COLO668 (cell line): ENCODE results near the gene CAMTA2.

ENCODE experiments used
- DNase-seq: peaks from one replicate; lab custom pipeline; 2025; ENCODE audit not compliant: unreplicated experiment; lab: John Stamatoyannopoulos, UW

The CAMTA2 gene

DNA sequence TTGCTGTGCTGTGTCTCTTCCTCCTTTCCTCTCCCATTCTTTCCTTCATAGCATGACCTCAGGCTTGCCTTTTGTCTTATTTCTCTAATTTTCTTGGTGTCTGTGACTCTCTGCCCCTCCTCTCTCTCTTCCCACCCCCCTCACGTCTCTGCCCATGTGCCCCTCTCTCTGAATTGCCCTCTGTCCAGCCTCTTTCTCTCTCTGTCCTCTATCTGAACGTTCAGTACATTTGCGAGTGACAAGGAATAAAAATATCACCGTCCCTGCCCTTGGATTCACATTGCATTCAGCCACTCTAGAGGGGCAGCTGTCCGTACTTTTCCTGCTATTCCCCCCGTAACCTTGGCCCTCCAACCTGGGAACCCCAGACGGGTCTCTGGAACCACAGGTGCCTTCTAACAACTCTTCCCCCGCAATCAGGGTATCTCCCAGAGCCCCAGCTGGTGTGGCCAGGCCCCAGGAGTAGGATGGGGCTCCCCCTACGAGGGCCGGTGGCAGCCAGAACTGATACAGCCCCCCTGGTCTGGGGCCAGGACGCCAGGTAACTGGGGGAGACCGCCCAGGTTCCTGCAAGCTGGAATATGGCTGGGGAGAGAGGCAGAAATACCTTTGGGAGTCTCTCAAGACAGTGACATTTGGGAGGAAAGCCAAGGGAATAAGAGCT, 12.1 kb upstream of the CAMTA2 start:
- no peak for DNase-seq

DNA sequence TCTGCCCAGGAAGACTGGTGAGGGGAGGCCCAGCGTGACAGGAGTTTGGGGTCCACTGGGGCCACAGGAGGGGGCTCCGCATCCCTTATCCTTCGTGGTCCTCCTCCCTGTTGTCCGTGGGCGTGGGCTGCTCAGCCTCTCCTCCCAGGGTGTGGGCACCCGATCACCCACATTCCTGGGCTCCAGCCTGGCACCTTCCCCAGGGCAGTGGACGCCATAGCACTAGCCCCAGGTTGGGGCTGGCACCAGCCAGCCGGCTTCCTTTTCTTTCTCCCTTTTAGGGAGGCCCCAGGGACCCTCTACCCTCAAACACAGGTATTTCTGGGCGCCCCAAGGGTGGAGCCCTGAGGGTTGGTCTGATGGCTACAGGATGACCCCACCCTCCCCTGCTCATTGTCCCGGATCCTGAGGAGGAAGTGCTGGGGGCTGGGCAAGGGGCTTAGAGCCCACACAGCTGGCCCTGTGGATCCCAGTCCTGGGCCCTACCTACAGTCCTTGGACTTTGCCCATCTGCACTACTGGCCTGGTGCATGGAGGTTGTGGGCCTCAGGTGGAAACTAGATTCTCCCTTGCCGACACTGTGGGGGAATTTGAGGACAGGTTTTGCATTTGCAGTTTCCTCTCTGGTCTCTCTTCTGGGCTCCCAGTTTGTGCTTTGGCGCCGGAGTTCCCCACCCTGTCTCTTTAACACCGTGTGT, 11.4 kb upstream of the CAMTA2 start:
- DNase-seq, result peak; percentile 6

DNA sequence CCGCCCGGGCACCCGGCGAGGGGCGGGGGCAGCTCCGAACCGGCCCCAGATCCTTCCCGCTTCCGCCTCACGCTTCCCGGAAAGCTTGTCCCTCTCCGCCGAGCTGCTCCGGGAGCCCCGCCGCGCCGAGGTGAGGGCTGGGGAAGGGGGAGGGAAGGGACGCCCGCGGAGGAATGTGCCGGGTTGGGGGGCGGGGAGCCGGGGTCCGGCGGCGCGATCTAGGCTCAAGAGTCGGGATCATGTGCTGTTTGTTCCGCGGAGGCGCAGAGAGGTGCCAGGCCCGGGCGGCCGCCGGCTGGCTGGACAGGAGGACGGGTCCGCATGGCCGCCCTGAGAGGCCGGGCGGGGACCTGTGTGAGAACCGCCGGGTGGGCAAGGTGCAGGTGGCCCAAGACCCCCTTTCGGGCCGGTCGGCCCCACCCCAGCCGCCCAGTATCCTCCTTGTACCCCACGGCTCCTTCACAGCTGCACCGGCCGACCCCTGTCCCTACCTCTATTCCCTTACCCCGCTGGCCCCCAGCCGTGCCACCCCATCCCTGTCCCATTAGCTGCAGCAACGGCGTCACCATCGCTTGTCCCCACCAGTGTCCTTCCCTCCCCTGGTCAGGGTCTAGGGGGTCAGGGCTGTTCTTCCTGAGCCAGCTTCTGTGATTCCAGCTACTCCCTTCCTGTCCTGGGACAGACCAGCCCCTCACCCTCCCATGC, 10.7 kb upstream of the CAMTA2 start:
- DNase-seq, result no peak

DNA sequence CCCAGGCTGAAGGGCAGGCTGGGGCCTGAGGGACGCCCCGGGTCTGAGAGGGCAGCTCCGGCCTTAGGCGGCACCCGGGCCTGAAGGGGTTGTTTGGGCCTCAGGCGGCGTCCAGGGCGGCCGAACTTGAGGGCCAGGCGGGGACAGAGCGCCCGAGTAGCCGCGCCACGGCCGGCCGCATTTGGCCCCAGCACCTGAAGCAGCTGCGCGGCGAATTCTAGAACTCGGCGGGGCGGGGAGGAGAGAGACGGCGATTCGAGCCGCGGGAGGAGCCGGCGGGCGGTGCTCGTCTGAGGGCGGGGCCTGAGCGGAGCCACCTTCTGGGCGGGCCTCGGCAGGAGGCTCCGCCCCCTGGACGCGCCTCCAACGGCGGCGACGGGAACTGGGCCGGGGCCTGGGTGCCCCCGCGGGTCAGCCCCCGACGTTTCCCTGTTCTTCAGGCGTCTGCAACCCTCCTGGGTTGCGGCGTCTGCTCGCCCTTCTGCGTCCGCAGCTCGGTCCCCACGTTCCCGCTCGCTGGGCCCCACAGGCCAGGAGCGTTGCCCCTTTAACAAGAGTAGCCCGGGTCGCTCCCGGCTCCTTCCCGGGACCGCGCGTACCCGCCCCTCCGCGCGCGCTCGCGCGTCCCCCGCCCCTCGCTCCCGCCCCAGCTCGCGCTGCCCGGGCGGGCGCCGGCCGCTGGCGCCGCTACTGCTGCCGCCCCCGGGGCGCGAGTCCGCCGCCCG, 10.0 kb upstream of the CAMTA2 start, which contains the start of the genes INCA1 and KIF1C:
Gene INCA1, minus strand, starts transcription at position 221 of the 725 bp plus-strand sequence. CDS start 3,085 bp downstream, outside the sequence.
Gene KIF1C, plus strand, starts transcription at position 649 of the 725 bp plus-strand sequence. CDS start 2,297 bp downstream, outside the sequence.
- peak; percentile 91 for DNase-seq

DNA sequence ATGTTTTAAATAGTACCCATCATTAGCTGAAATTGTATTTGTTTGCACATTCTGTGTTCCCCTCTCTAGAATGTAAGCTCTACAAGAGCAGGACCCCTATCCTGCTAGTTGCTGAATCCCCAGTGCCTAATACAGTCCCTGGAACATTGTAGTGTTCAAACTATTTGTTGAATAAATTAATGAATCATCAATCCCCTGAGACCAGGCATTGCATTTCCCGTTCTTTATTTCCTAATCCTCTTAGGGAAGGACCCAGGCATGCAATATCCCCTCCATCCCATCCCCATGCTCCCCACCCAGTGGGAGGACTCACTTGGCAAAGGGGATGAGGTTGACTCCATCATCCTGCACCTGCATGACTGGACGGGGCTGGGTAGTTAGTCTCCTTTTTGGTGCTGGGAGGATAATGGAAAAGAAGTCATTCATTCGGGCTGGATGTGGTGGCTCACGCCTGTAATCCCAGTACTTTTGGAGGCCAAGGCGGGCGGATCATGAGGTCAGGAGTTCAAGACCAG, 6.7 kb upstream of the CAMTA2 start:
- DNase-seq, result no peak

DNA sequence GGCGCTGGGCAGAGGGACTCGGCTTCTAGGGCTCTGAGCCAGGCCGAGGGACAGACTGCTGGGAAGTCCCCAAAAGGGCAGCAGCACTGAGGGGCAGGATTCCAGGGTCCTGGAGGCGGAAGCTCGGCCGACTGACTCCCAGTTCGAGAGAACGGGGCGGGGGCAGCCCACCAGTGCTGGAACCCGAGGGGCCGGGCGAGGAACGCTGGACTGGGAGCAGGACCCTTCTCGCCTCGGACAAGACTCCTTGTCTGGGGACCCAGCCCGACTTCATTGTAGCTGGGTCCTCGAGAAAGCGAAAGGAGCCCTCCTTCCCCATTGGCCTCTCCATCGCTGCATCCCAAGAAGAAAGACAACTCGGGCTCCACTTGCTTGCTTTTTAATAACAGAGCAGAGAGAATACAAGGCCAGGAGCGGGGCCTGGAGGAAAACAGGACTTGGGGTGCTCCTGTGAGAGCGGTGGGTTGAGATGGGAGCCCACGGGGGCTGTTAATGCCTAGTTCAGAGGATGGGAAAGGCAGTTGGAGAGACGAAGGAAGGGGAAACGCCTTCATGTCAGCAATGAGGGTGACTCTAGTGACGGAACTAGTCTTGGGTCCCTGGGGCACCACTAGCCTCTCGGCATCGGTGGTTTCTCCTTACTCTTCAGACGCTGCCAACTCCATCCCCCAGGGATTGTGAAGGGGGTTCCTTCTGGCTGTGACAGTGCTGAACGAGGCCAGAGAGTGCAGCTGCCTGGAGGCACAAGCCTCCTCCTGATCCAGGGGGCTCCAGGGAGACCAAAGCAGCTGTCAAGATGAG, 492 bp upstream of the CAMTA2 start:
- no peak for DNase-seq

DNA sequence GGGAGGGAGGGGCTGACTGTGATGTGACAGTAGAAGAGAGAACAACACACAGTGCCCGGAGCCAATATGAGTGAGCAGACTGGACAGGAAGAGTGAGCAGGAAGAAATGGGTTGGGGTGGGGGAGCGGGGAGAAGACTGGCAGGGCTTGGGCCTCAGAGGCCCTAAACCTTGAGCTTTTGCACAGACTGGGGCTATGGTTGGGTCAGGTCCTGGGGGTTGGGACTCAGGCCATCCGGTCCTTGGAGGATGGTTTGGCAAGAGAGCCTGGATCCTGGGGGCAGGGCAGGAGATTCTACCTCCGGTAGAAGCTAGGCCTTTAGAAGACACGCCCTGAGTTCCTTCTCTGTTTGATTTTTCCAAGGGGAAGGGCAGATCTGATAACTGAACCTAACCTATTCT, 1.1 kb downstream of the CAMTA2 start:
- peak; percentile 13 for DNase-seq

DNA sequence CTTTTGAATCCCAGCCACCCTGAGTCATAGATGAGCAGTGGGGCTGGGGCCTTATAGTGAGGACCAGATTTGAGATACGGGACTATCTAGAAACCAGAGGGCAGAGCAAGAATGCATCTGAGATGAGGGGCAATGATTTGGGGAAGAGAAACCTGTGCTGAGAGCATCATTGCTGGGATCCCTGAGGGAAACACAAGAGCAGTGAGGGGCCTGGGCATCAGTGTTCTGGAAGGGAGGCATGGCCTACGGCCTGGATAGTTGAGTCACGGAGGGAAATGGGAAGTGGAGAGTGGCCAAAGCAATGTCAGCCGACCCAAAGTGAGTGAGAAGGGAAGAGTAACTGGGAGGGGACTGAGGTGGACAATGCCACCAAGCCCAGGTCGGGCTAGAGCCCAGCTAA, 5.2 kb downstream of the CAMTA2 start:
- DNase-seq, result no peak

DNA sequence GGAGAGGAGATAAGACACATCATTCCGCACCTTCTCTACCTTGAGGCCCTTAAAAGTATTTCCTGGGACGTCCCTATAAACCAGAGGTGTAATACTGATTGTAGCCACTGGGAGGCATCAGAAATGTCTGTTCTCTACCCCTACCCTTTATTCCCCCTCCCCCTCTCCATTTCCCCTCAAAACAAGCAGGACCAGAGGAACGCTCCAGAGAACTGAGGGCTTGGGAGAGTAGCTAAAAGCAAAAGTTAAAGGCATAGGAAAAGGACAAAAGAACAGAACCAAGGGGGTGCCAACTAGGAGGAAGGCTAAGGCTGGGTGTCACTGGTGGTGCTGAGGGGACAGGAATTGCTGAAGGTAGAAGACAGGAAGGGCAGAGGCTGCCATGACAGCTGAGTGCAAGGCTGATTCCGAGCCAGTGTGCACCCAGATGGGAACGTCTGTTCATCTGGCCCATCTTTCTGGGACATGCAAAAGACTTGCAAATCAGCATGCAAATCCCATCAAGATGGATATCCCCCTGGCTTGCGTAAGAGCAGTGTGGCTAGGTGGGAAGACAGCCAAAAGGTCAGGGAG, 6.7 kb downstream of the CAMTA2 start:
- peak; percentile 2 for DNase-seq

DNA sequence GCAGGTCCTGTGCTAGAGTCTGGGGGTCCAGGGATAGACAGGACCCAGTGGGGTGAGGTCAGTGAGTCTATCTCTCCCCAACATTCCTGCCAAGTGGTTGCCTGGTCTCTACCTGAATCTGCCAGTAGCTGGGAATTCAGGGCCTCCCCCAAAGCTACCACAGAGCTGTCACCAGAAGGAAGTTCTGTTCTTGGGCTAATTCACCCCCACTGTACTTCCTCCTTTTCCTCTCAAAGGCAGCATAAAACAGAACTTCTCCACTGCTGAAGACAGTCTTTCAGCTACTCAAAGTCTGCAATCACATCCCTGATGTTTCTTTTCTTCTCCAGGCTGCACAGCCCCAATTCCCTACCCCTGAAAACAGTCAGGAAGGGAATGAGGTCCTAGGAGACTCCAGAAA, 8.7 kb downstream of the CAMTA2 start:
- DNase-seq, result no peak

DNA sequence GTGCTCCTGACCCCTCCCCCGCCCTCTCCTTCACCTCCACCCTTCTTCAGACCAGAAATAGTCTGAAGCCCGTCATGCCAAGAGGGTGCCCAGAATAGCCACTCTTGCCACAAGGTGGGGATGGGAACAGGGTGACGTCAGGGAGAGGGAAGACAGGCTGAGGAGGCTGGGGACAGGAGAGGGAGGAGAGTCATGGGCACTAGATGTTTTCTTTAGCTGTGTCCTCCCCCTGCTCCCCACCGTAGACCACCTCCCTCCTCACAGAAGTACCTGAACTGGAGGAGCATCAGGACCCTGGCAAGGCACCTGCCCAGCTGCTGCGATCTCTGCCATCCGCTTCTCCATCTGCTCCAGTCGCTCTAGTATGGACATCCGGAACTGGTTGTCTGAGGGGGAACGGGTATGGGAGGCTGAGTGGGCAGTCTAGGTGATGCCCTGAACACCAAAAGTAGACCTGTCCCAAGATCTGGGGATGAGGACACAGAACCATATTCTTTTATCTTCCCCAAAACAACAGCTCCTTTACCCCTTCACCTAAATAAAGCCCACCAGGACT, 13.3 kb downstream of the CAMTA2 start:
- no peak for DNase-seq

DNA sequence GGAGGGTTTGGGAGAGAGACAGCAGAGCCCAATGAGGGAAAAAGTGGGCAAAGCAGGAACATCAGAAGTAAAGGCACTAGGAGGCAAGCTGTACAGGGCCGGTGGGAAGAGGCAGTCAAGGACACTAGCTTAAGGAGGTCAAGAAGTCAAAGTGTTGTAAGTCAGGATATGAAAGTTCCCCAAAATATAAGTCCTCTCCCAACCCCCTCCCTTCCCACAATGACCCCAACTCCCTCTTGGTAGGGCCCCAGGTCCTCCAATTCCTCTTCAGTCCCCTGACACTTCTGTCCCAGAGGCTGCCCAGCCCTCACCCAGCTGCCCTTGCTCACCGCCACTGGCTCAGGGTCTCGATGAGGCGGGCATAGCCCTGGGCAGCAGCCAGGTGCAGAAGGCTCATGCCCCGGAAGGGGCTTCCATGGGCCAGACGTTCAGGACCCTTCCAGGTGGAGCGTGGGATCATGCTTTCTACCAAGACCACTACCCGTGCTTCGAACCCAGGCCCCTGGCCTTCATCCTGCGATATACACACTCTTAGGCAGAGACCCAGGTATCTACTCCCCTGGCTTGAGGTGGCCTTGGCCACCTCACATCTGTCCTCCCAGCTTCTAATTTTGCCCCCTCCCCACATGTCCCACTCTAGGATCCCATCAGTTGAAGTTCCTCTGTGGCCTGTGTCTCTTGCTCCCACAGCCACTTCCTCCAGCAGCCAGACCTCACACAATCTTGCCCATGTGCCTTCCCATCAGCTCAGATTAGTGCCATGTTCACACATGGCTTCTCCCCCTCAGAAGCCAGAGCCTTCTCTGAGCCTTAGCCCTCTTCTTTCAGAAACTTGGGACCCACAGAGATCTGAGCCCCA, 14.0 kb downstream of the CAMTA2 start:
- DNase-seq, result no peak

DNA sequence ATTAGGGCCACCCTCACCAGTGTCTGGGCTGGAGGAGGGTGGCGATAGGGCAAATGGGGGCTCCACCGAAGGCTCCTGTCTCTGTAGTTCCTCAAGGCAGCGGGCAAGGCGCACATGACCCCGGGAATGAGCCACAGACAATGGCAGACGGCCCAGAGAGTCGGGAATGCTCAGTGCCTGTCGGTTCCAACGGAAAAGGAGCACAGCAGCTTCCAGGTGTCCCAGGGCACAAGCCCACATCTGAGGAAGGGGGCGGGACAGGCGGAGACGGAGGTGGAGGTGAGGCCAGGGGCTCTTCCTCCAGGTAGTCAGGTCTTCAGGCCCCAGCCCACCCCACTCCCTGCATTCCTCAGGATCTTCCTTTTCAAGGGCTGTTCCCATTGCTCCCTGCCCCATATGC, 14.7 kb downstream of the CAMTA2 start:
- no peak for DNase-seq

DNA sequence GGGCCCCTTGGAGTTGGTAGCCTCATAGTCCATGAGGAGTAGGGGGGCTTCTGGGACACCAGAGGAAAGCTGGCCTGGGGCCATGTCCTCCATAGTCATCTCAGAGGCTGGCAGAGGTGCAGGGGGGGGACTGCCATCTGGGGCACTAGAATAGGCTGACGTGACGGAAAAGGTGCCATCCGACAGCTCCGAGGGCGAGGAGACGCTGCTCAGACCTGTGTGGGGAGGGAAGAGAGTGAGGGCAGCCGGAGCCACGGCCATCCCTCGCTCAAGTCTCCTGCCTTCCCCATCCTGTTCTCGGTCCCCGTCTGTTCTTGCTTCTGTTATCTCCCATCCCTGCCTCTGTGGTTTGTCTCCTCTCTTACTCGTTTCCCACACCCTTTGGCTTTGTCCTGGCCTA, 15.2 kb downstream of the CAMTA2 start:
- DNase-seq, result no peak

DNA sequence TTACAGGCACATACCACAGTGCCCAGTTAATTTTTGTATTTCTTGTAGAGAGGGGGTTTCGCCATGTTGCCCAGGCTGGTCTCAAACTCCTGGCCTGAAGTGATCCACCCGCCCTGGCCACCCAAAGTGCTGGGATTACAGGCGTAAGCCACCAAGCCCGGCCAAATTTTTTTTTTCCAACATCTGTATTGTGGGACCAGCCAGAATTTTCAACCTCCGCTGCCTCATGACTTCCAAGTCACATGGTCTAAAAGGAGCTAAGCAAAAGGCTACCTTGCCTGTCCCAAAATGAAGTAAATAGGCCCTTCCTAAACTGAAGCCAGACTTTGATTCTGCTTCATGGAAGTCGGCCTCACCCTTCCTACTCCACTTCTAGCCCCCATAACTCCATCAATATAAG, 15.6 kb downstream of the CAMTA2 start:
- no peak for DNase-seq

DNA sequence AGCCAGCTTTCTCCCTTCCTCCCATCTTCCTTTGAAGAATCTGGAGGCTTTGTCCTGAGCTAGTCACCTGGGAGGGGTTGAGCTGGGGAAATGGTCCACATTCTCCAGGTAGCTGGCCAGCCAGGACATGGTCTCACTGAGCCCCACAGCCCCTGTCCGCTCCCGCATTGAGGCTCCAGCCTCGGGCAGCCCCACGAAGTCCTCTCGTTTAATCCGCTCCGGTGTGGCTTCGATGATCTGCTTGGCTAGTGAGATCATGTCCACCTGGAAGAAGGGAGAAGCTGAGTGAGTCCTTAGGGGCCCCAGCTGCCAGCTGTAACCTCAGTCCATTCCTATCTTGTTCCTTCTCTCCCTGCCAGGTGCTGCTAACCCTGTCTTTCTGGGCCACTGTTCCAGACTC, 17.2 kb downstream of the CAMTA2 start:
- DNase-seq, result no peak

DNA sequence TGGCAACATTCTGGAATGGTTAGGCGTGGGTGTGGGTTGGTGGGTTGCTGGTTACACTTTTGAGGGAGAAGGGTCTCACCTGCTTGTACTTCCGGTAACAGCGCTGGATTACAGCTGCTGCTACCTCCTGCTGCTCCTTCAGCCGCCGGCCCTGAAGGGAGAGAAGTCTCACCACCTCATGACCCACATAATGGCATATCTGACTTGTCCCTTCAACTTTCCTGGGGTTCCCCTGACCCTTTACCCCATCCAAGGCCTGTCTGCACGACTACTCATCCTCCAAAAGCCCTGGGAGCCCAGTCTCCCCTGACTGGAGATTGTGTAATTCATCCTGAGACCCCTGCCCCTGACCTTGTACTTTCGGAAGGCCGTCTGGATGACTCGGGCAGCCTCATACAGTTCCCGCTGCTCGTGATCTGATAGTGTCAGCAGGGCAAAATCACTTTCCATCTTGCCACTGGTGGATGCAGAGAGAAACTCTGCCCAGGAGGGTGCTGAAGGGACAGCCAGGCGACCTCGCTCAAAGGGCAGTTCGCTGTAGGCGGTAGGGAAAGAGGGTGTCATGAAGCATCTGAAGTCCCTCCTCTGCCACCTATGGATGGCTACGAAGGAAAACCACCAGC, 17.8 kb downstream of the CAMTA2 start:
- DNase-seq, result no peak

DNA sequence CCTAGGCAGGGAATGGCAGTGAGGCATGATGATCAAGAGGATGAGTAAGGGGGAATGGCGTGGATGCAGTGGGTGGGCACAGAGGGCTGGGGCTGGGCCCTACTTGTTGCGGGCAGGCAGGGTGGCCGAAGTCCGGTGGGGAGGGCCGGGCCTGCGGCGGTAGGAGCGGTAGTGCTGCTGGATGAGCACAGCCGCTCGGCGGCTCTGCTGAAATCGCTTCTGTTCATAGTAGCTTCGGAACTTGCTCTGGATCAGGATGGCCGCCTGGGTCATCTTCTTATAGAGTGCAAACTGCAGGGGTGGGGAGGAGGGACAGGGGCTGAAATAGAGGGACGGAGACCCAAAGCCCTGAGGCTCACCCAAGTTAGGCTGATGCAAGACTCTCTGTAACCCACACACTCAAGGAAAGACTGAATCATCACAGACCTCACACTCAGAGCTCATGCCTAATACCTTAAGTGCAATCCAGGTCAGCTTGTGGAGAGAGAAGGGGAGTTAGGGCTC, 18.4 kb downstream of the CAMTA2 start:
- no peak for DNase-seq
